ENCODE measurements around the gene IL17RE. TPM values are rescaled to one million over a fixed set of nuclear protein-coding genes. Genes with fewer than 3 reads are reported as not detected.

Gene IL17RE
- total and polyA plus RNA-seq, 2 of the 13 experiments (the other 11 are each of a cell fraction or from before 2014, with no cell fraction given), result 14.5 to 24.1 TPM

GRCh38 chr3:9864200-9864927 lies 38.3 kb upstream of the IL17RE start (continued):
- TF ChIP-seq PATZ1 (CRISPR knock-in tag; IDR thresholded peaks at IDR 0.05) (peak; percentile 68), YY1 (IDR thresholded peaks at IDR 0.05; ENCODE audit: insufficient read depth, insufficient replicate concordance, low read depth, low read length) (peak; percentile 29), UBTF (CRISPR knock-in tag; IDR thresholded peaks at IDR 0.05) (peak; percentile 51), PHF20 (CRISPR knock-in tag; IDR thresholded peaks at IDR 0.05) (peak; percentile 50), MAX (IDR thresholded peaks at IDR 0.05) (peak; percentile 25; the same call in 1 of the 2 replicates), GATAD2A (CRISPR knock-in tag; IDR thresholded peaks at IDR 0.05) (peak; percentile 11; the same call in 1 of the 2 replicates), ZNF687 (CRISPR knock-in tag; IDR thresholded peaks at IDR 0.05) (peak; percentile 73), FOXM1 (CRISPR knock-in tag; IDR thresholded peaks at IDR 0.05) (no peak), NFYB (CRISPR knock-in tag; IDR thresholded peaks at IDR 0.05) (no peak), ZSCAN31 (CRISPR knock-in tag; IDR thresholded peaks at IDR 0.05; ENCODE audit: low read depth) (peak; percentile 42; the same call in 1 of the 2 replicates), HMGA1 (CRISPR knock-in tag; conservative IDR thresholded peaks at IDR 0.05) (no peak), ZNF614 (CRISPR knock-in tag; IDR thresholded peaks at IDR 0.05; ENCODE audit: borderline replicate concordance) (no peak)

Data from HepG2 (cell line).